GM20000 (cell line): ENCODE results near the gene RPS23.

ENCODE experiments used
- DNase-seq: peaks from one replicate; pipeline ENCODE4 v3.0.0; 2012; ENCODE audit warnings: low spot score
- CTCF ChIP-seq: IDR thresholded peaks from 2 replicates; pipeline ENCODE4 v1.5.1; 2012; ENCODE audit warnings: mild to moderate bottlenecking, control low read depth; ENCODE audit errors: extremely low read depth, missing control alignments

RPS23 gene

GRCh38 chr5:82314964-82315758 lies 37.0 kb upstream of the RPS23 start:
- no peak for TF ChIP-seq CTCF
- DNase-seq, result no peak

GRCh38 chr5:82313016-82313415 lies 34.9 kb upstream of the RPS23 start:
- DNase-seq, result no peak
- no peak for TF ChIP-seq CTCF

GRCh38 chr5:82312373-82312856 lies 34.3 kb upstream of the RPS23 start:
- peak; percentile 34 for TF ChIP-seq CTCF
- peak; percentile 19 for DNase-seq

- no peak for TF ChIP-seq CTCF
- no peak for DNase-seq
Measured at GRCh38 chr5:82309091-82309531, 31.0 kb upstream of the RPS23 start.

GRCh38 chr5:82308416-82308815 lies 30.3 kb upstream of the RPS23 start:
- TF ChIP-seq CTCF, result no peak
- no peak for DNase-seq

- no peak for TF ChIP-seq CTCF
- no peak for DNase-seq
Measured at GRCh38 chr5:82307451-82307850, 29.3 kb upstream of the RPS23 start.

GRCh38 chr5:82306151-82306550 lies 28.0 kb upstream of the RPS23 start:
- no peak for TF ChIP-seq CTCF

More at GRCh38 chr5:82306151-82306550, 28.0 kb upstream of the RPS23 start:
- no peak for DNase-seq
